Forelimb muscle (tissue), 1 donor: ENCODE measurements around the gene CNFN. TPM values are rescaled to one million over a fixed set of nuclear protein-coding genes. Genes with fewer than 3 reads are reported as not detected.

Experiments used
- DNase-seq: peaks from one replicate; pipeline ENCODE4 v3.0.0-alpha.2; 2013; ENCODE audit warnings: low read depth
- polyA plus RNA-seq: library from polyadenylated mRNA; unstranded; fragments of 120-200 nt; gene quantifications from one replicate; pipeline ENCODE4 v1.2.1, GENCODE V29; 2013; ENCODE audit not compliant: insufficient read length

The CNFN gene
- polyA plus RNA-seq, 1 donor, result not detected

- no peak for DNase-seq
These were observed 19.4 kb upstream of the CNFN start for GRCh38 chr19:42409477-42409876.

- no peak for DNase-seq
These were observed 17.7 kb upstream of the CNFN start for GRCh38 chr19:42407816-42408175.

GRCh38 chr19:42407085-42407815 is 17.2 kb upstream of the CNFN start:
- DNase-seq, result no peak

- no peak for DNase-seq
These were observed 16.0 kb upstream of the CNFN start for GRCh38 chr19:42406111-42406510.

GRCh38 chr19:42403586-42403985 is 13.5 kb upstream of the CNFN start:
- no peak for DNase-seq

GRCh38 chr19:42402376-42403116 is 12.4 kb upstream of the CNFN start:
- no peak for DNase-seq

- DNase-seq, result no peak
These were observed 11.5 kb upstream of the CNFN start for GRCh38 chr19:42401365-42402303.

- DNase-seq, result no peak
These were observed 10.3 kb upstream of the CNFN start for GRCh38 chr19:42400404-42400803.

- DNase-seq, result no peak
These were observed 7.4 kb upstream of the CNFN start for GRCh38 chr19:42397263-42398166.

GRCh38 chr19:42396381-42397262 is 6.5 kb upstream of the CNFN start:
- DNase-seq, result peak; percentile 97

- no peak for DNase-seq
These were observed 4.7 kb upstream of the CNFN start for GRCh38 chr19:42394751-42395150.

- no peak for DNase-seq
These were observed 2.1 kb upstream of the CNFN start for GRCh38 chr19:42392165-42392564.

- no peak for DNase-seq
These were observed 1.1 kb downstream of the CNFN start for GRCh38 chr19:42388851-42389489.

- DNase-seq, result no peak
These were observed 3.0 kb downstream of the CNFN start for GRCh38 chr19:42386974-42387707.

- DNase-seq, result no peak
These were observed 9.9 kb downstream of the CNFN start for GRCh38 chr19:42380155-42380554.

GRCh38 chr19:42378225-42379215 is 11.6 kb downstream of the CNFN start:
- no peak for DNase-seq

- DNase-seq, result no peak
These were observed 13.9 kb downstream of the CNFN start for GRCh38 chr19:42376177-42376555.
